Measurements from ENCODE around the gene CDR2L. TPM values are rescaled to one million over a fixed set of nuclear protein-coding genes. Genes with fewer than 3 reads are reported as not detected.

CDR2L gene
- total RNA-seq, 2 experiments from 2014 or later: 0.89 to 0.91 TPM

Other genes with a start within 250 kb of the CDR2L start
- 100 to 1,000 TPM; 115 to 170 TPM for gene NHERF1, start 239.0 kb upstream of the CDR2L start, total RNA-seq
- gene NAT9, start 211.3 kb upstream of the CDR2L start, total RNA-seq: 10 to 100 TPM; 23.7 to 39.6 TPM
- not detected for gene GRIN2C, start 127.7 kb upstream of the CDR2L start, total RNA-seq
- 10 to 100 TPM; 19.1 to 21.3 TPM for gene FDXR, start 114.6 kb upstream of the CDR2L start, total RNA-seq
- not detected for gene FADS6, start 94.0 kb upstream of the CDR2L start, total RNA-seq
- not detected for gene USH1G, start 64.4 kb upstream of the CDR2L start, total RNA-seq
- gene OTOP2, start 63.4 kb upstream of the CDR2L start, total RNA-seq: not detected
- not detected for gene OTOP3, start 51.7 kb upstream of the CDR2L start, total RNA-seq
- gene HID1, start 14.9 kb upstream of the CDR2L start, total RNA-seq: 1 to 10 TPM; 1.6 TPM
- 10 to 100 TPM; 64.6 to 66.5 TPM for gene MRPL58, start 25.0 kb downstream of the CDR2L start, total RNA-seq
- 100 to 1,000 TPM; 194 to 237 TPM for gene ATP5PD, start 59.3 kb downstream of the CDR2L start, total RNA-seq
- gene KCTD2, start 59.6 kb downstream of the CDR2L start, total RNA-seq: 10 to 100 TPM; 15.3 to 16.7 TPM
- gene SLC16A5, start 100.3 kb downstream of the CDR2L start, total RNA-seq: 1 to 10 TPM; 6.0 to 6.5 TPM
- gene ARMC7, start 122.3 kb downstream of the CDR2L start, total RNA-seq: 1 to 10 TPM; 6.7 to 7.7 TPM
- gene NT5C, start 144.1 kb downstream of the CDR2L start, total RNA-seq: 10 to 100 TPM; 51.7 to 61.5 TPM
- 100 to 1,000 TPM; 234 to 238 TPM for gene JPT1, start 166.9 kb downstream of the CDR2L start, total RNA-seq
- 100 to 1,000 TPM; 594 to 727 TPM for gene SUMO2, start 195.3 kb downstream of the CDR2L start, total RNA-seq
- gene NUP85, start 218.0 kb downstream of the CDR2L start, total RNA-seq: 100 to 1,000 TPM; 130 to 160 TPM

Data from activated CD4-positive, alpha-beta T cell treated with anti-CD3 and anti-CD28 coated beads for 36 hours (primary cell).